Liver (tissue), 9 donors: ENCODE results near the gene DDB1. TPM values are rescaled to one million over a fixed set of nuclear protein-coding genes. Genes with fewer than 3 reads are reported as not detected.

Experiments used
- DNase-seq: peaks from one replicate; pipeline ENCODE4 v3.0.0-alpha.2; 2017; ENCODE audit warnings: low spot score
- H3K27ac ChIP-seq, 2 donors: one replicate each; pipeline ENCODE4 v1.7.0; 2013; ENCODE audit warnings: inconsistent platforms in 2 of 2, low read length in 2 of 2, control low read depth in 1 of 2, low read depth in 1 of 2, mild to moderate bottlenecking in 1 of 2
- H3K27me3 ChIP-seq, 4 donors: one replicate each; pipeline versions ENCODE4 v1.6.1 to v1.7.0; 2013; ENCODE audit warnings: low read length in 3 of 4, inconsistent platforms in 1 of 4, mild to moderate bottlenecking in 1 of 4, moderate library complexity in 1 of 4; ENCODE audit not compliant: control insufficient read depth in 4 of 4, insufficient read depth in 4 of 4
- H3K36me3 ChIP-seq, 4 donors: one replicate each; pipeline versions ENCODE4 v1.6.1 to v1.7.0; 2013; ENCODE audit warnings: low read length in 3 of 4, mild to moderate bottlenecking in 3 of 4, low read depth in 1 of 4, moderate library complexity in 1 of 4; ENCODE audit not compliant: control insufficient read depth in 4 of 4, insufficient read depth in 3 of 4
- H3K4me1 ChIP-seq, 4 donors: one replicate each; pipeline versions ENCODE4 v1.6.1 to v1.7.0; 2013; ENCODE audit warnings: low read length in 3 of 4, mild to moderate bottlenecking in 3 of 4, moderate library complexity in 1 of 4; ENCODE audit not compliant: control insufficient read depth in 4 of 4, insufficient read depth in 4 of 4
- H3K4me3 ChIP-seq, 3 donors: one replicate each; pipeline versions ENCODE4 v1.6.1 to v1.7.0; 2013; ENCODE audit warnings: low read length in 3 of 3, control low read depth in 1 of 3, low read depth in 1 of 3, mild to moderate bottlenecking in 1 of 3
- H3K9ac ChIP-seq, 2 donors: one replicate each; pipeline ENCODE4 v1.7.0; 2013; ENCODE audit warnings: low read length in 2 of 2, mild to moderate bottlenecking in 2 of 2, moderate library complexity in 2 of 2, control low read depth in 1 of 2, low read depth in 1 of 2
- H3K9me3 ChIP-seq, 4 donors: one replicate each; pipeline versions ENCODE4 v1.6.1 to v1.7.0; 2013; ENCODE audit warnings: low read length in 3 of 4; ENCODE audit not compliant: control insufficient read depth in 4 of 4
- EGR1 ChIP-seq, 2 donors: IDR thresholded peaks; 2 replicates each; pipeline ENCODE4 v1.6.1; 2016 to 2018; ENCODE audit warnings: antibody characterized with exemption in 2 of 2, low read depth in 2 of 2
- FOXA1 ChIP-seq: IDR thresholded peaks from 2 replicates; pipeline ENCODE4 v1.6.1; 2016; ENCODE audit warnings: antibody characterized with exemption
- FOXA2 ChIP-seq: IDR thresholded peaks from 2 replicates; pipeline ENCODE4 v1.6.1; 2016; ENCODE audit warnings: antibody characterized with exemption
- GABPA ChIP-seq, 2 donors: IDR thresholded peaks in 1 of 2; conservative IDR thresholded peaks in 1 of 2; 2 replicates each; pipeline ENCODE4 v1.6.1; 2016; ENCODE audit warnings: antibody characterized with exemption in 2 of 2, mild to moderate bottlenecking in 1 of 2, moderate library complexity in 1 of 2
- HNF4A ChIP-seq, 2 donors: conservative IDR thresholded peaks; 2 replicates each; pipeline ENCODE4 v1.6.1; 2016; ENCODE audit warnings: antibody characterized with exemption in 2 of 2, mild to moderate bottlenecking in 2 of 2
- HNF4G ChIP-seq: IDR thresholded peaks from 2 replicates; pipeline ENCODE4 v1.6.1; 2016; ENCODE audit warnings: antibody characterized with exemption
- JUND ChIP-seq, 2 donors: IDR thresholded peaks; 2 replicates each; pipeline ENCODE4 v1.6.1; 2016; ENCODE audit warnings: antibody characterized with exemption in 2 of 2
- NR2F2 ChIP-seq: IDR thresholded peaks from 2 replicates; pipeline ENCODE4 v1.6.1; 2016; ENCODE audit warnings: antibody characterized with exemption
- RAD21 ChIP-seq, 2 donors: IDR thresholded peaks; 2 replicates each; pipeline ENCODE4 v1.6.1; 2016; ENCODE audit warnings: antibody characterized with exemption in 2 of 2, mild to moderate bottlenecking in 2 of 2
- RXRA ChIP-seq, 2 donors: IDR thresholded peaks; 2 replicates each; pipeline ENCODE4 v1.6.1; 2017 to 2018; ENCODE audit warnings: antibody characterized with exemption in 2 of 2, mild to moderate bottlenecking in 1 of 2
- SP1 ChIP-seq: IDR thresholded peaks from 2 replicates; pipeline ENCODE4 v1.6.1; 2018; ENCODE audit warnings: antibody characterized with exemption, mild to moderate bottlenecking
- TAF1 ChIP-seq: conservative IDR thresholded peaks from 2 replicates; pipeline ENCODE4 v1.6.1; 2016; ENCODE audit warnings: antibody characterized with exemption, mild to moderate bottlenecking
- YY1 ChIP-seq: IDR thresholded peaks from 2 replicates; pipeline ENCODE4 v1.6.1; 2016; ENCODE audit warnings: antibody characterized with exemption, mild to moderate bottlenecking
- WGBS: extraction: QIAGEN DNeasy Blood & Tissue Kit; methylation state at CpG from one replicate; pipeline ENCODE4 v1.1.7; 2013; 5-methylcytosine and 5-hydroxymethylcytosine counted together
- polyA plus RNA-seq, 2 donors: library from polyadenylated mRNA; stranded (reverse) in 1 of 2; unstranded in 1 of 2; fragments of 200-250 nt in 1 of 2; fragments of >200 nt in 1 of 2; fragmentation: Nextera tagmentation in 1 of 2; extraction: Ambion mirVana in 1 of 2; gene quantifications; one replicate each; pipeline versions ENCODE4 v1.2.1 to v1.2.3, GENCODE V29; 2013 to 2015
- total RNA-seq, 2 donors: library from RNA; depleted of rRNA; stranded (reverse); fragments of >200 nt; gene quantifications; one replicate each; pipeline ENCODE4 v1.2.3, GENCODE V29; 2014
- TF ChIP-seq, protein P1 (sequence below): fragments of 150-350 bp; IDR thresholded peaks from 2 replicates; pipeline ENCODE4 v1.5.1; 2017; ENCODE audit warnings: improper control_type of control experiment, low read depth, low read length; ENCODE audit not compliant: missing input control
- TF ChIP-seq, protein P2 (sequence below): IDR thresholded peaks from 2 replicates; pipeline ENCODE4 v1.6.1; 2016; ENCODE audit warnings: antibody characterized with exemption, mild to moderate bottlenecking
- TF ChIP-seq, protein P3 (sequence below): IDR thresholded peaks from 2 replicates; pipeline ENCODE4 v1.6.1; 2016; ENCODE audit warnings: antibody characterized with exemption
- TF ChIP-seq, protein P4 (sequence below): IDR thresholded peaks from 2 replicates; pipeline ENCODE4 v1.6.1; 2016; ENCODE audit warnings: antibody characterized with exemption
- TF ChIP-seq, protein P5 (sequence below): IDR thresholded peaks from 2 replicates; pipeline ENCODE4 v1.6.1; 2016; ENCODE audit warnings: antibody characterized with exemption
- donor health status: healthy.
- donor health status: healthy.
- donor health status: healthy.
- donor health status: healthy.
- donor health status: healthy.

The DDB1 gene
- total and polyA plus RNA-seq, 4 donors: 37.5 to 146 (median 88.9) TPM

DNA sequence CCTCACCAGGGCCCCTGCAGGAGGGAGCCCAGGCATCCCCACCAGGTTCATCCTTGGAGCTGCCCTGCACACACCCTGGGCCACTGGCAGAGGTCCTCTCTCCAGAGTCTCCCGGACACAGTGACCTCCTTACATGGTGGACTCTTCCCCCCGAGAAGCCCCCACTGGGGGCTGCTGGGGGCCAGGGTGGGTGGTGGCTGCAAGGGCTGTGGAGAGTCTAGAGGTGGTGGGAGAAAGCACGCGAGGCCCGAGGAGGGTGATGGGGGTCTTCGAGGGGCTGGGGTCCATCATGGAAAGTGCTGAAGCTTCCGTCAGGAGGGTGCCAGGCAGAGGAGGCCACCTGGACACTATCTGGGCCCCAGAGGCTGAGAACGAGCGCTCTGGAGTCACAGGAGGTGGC, 74.4 kb downstream of the DDB1 start:
- no peaks in the 10 kb centered on the region for H3K4me1 ChIP-seq
- H3K9ac ChIP-seq: no peak overlapping the region
- H3K27me3 ChIP-seq: no peaks in the 10 kb centered on the region
- TF ChIP-seq SP1 (no peak), TAF1 (no peak), EGR1 (IDR thresholded peaks at IDR 0.05; ENCODE audit: low read depth in 2 of 2) (no peak), HNF4A (conservative IDR thresholded peaks at IDR 0.05) (no peak), HNF4G (no peak), FOXA1 (no peak)
- no peaks in the 10 kb centered on the region for H3K9me3 ChIP-seq
- H3K36me3 ChIP-seq: no peaks in the 10 kb centered on the region
- no peak for DNase-seq
- WGBS: 93% methylated on average over 9 of the region's 9 CpGs
- H3K27ac ChIP-seq: no peak overlapping the region
- H3K4me3 ChIP-seq: no peak overlapping the region

DNA sequence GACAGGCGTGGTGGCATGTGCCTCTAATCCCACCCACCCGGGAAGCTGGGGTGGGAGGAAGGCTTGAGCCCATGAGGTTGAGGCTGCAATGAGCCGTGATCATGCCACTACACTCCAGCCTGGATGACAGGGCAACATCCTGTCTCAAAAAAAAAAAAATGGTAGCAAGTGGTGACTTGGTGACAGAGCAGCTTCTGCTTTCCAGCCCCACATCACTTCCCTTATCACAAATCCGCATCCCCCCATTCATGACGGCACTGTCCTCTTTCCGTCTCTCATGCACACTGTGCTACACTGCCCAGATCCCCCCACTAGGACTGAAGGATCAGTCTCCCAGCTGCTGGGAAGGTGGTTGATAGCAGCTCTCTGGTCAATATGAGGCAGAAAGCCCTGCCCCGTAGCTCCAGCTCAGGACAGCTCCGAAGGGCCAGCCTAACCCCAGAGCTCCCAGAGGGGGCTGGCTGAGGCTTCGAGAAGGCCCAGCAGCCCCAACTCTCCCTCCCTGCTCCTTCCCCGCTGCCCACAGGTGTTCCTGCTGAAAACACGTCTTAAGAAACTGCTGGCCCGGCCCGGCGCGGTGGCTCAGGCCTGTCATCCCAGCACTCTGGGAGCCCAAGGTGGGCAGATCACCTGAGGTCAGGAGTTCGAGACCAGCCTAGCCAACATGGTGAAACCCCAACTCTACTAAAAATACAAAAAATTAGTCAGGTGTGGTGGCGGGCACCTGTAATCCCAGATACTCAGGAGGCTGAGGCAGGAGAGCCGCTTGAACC, 76.0 kb downstream of the DDB1 start:
- Histone ChIP-seq H3K4me1 (no peaks in the 10 kb centered on the region), H3K4me3 (no peak overlapping the region), H3K27ac (no peak overlapping the region), H3K27me3 (no peaks in the 10 kb centered on the region), H3K36me3 (no peaks in the 10 kb centered on the region), H3K9ac (no peak overlapping the region), H3K9me3 (no peaks in the 10 kb centered on the region)
- 92% methylated on average over 18 of the region's 18 CpGs for WGBS
- no peak for DNase-seq
- no peak for TF ChIP-seq EGR1 (IDR thresholded peaks at IDR 0.05; ENCODE audit: low read depth in 2 of 2)
- no peak for TF ChIP-seq RXRA (IDR thresholded peaks at IDR 0.05)
- TF ChIP-seq, protein P1, sequence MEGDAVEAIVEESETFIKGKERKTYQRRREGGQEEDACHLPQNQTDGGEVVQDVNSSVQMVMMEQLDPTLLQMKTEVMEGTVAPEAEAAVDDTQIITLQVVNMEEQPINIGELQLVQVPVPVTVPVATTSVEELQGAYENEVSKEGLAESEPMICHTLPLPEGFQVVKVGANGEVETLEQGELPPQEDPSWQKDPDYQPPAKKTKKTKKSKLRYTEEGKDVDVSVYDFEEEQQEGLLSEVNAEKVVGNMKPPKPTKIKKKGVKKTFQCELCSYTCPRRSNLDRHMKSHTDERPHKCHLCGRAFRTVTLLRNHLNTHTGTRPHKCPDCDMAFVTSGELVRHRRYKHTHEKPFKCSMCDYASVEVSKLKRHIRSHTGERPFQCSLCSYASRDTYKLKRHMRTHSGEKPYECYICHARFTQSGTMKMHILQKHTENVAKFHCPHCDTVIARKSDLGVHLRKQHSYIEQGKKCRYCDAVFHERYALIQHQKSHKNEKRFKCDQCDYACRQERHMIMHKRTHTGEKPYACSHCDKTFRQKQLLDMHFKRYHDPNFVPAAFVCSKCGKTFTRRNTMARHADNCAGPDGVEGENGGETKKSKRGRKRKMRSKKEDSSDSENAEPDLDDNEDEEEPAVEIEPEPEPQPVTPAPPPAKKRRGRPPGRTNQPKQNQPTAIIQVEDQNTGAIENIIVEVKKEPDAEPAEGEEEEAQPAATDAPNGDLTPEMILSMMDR: no peak
- TF ChIP-seq, protein P2, sequence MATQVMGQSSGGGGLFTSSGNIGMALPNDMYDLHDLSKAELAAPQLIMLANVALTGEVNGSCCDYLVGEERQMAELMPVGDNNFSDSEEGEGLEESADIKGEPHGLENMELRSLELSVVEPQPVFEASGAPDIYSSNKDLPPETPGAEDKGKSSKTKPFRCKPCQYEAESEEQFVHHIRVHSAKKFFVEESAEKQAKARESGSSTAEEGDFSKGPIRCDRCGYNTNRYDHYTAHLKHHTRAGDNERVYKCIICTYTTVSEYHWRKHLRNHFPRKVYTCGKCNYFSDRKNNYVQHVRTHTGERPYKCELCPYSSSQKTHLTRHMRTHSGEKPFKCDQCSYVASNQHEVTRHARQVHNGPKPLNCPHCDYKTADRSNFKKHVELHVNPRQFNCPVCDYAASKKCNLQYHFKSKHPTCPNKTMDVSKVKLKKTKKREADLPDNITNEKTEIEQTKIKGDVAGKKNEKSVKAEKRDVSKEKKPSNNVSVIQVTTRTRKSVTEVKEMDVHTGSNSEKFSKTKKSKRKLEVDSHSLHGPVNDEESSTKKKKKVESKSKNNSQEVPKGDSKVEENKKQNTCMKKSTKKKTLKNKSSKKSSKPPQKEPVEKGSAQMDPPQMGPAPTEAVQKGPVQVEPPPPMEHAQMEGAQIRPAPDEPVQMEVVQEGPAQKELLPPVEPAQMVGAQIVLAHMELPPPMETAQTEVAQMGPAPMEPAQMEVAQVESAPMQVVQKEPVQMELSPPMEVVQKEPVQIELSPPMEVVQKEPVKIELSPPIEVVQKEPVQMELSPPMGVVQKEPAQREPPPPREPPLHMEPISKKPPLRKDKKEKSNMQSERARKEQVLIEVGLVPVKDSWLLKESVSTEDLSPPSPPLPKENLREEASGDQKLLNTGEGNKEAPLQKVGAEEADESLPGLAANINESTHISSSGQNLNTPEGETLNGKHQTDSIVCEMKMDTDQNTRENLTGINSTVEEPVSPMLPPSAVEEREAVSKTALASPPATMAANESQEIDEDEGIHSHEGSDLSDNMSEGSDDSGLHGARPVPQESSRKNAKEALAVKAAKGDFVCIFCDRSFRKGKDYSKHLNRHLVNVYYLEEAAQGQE: no peak
- TF ChIP-seq GABPA (IDR thresholded peaks at IDR 0.05 in 1 of 2, conservative IDR thresholded peaks at IDR 0.05 in 1 of 2): no peak
- no peak for TF ChIP-seq NR2F2
- no peak for TF ChIP-seq YY1
- TF ChIP-seq FOXA1: no peak
- no peak for TF ChIP-seq JUND (IDR thresholded peaks at IDR 0.05)
- TF ChIP-seq, protein P3, sequence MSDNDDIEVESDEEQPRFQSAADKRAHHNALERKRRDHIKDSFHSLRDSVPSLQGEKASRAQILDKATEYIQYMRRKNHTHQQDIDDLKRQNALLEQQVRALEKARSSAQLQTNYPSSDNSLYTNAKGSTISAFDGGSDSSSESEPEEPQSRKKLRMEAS: no peak
- no peak for TF ChIP-seq TAF1
- TF ChIP-seq HNF4A (conservative IDR thresholded peaks at IDR 0.05): no peak
- no peak for TF ChIP-seq HNF4G
- TF ChIP-seq, protein P4, sequence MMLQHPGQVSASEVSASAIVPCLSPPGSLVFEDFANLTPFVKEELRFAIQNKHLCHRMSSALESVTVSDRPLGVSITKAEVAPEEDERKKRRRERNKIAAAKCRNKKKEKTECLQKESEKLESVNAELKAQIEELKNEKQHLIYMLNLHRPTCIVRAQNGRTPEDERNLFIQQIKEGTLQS: no peak
- TF ChIP-seq FOXA2: no peak
- no peak for TF ChIP-seq RAD21 (IDR thresholded peaks at IDR 0.05)
- TF ChIP-seq, protein P5, sequence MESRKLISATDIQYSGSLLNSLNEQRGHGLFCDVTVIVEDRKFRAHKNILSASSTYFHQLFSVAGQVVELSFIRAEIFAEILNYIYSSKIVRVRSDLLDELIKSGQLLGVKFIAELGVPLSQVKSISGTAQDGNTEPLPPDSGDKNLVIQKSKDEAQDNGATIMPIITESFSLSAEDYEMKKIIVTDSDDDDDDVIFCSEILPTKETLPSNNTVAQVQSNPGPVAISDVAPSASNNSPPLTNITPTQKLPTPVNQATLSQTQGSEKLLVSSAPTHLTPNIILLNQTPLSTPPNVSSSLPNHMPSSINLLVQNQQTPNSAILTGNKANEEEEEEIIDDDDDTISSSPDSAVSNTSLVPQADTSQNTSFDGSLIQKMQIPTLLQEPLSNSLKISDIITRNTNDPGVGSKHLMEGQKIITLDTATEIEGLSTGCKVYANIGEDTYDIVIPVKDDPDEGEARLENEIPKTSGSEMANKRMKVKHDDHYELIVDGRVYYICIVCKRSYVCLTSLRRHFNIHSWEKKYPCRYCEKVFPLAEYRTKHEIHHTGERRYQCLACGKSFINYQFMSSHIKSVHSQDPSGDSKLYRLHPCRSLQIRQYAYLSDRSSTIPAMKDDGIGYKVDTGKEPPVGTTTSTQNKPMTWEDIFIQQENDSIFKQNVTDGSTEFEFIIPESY: no peak
